H1 (cell line): ENCODE measurements around the gene GREB1. TPM values are rescaled to one million over a fixed set of nuclear protein-coding genes. Genes with fewer than 3 reads are reported as not detected.

ENCODE experiments used
- KDM4A ChIP-seq: IDR thresholded peaks from one replicate; pipeline ENCODE4 v1.7.1; 2012; ENCODE audit warnings: low read depth, mild to moderate bottlenecking, moderate library complexity, low read length, inconsistent platforms; ENCODE audit not compliant: severe bottlenecking
- polyA plus RNA-seq, 7 experiments: library from polyadenylated mRNA; depleted of rRNA in 3 of 7; stranded (reverse) in 5 of 7; unstranded in 2 of 7; fragments of >200 nt in 5 of 7; fragments of 200-250 nt in 2 of 7; gene quantifications; 1 replicate in 5 of 7; 2 replicates in 1 of 7; 4 replicates in 1 of 7; pipeline versions ENCODE4 v1.2.1 to v1.2.3, GENCODE V29; 2011 to 2013; ENCODE audit warnings: missing spikeins in 2 of 7, mixed read lengths in 2 of 7
- total RNA-seq: library from RNA; stranded (reverse); fragmentation: NEBNext Ultra II Directional; extraction: Animal tissue kit (Norgen Biotek cat#: 25700); gene quantifications from 2 replicates; pipeline ENCODE4 v1.2.1, GENCODE V29; 2021

Gene GREB1
- total and polyA plus RNA-seq, 2 of the 8 experiments (the other 6 are each of a cell fraction or from before 2014, with no cell fraction given): 7.9 to 43.4 TPM

DNA sequence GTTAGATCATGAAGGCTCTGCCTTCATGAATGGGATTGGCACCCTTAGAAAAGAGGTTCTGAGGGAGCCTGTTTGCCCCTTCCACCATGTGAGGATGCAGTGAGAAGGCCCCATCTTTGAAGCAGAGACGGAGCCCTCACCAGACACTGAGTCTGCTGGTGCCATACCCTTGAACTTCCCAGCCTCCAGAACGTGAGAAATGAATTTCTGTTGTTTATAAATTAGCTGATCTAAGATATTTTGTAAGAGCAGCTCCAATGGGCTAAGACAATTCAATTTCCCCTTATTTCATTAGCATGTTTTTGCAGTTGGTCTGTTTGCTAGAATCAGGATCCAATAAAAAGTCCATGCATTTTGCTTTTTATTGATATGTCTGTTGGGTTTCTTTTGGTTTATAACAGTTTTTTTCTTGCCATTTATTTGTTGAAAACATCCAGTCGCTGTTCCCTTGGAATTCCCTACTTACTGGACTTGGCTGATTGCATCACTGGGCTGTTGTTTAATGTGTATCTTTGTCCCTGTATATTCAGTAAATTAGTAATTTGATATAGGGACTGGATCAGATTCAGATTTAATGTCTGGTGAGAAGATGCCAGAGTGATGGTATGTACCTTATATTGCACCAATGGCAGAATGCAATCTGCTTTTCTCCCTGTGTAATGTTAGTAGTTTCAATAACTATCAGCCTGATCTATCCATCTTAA lies 24.0 kb upstream of the GREB1 start (continued):
- no peak for TF ChIP-seq KDM4A
- TF ChIP-seq, all 59 proteins: peak for 0
